AG04449 (cell line): ENCODE results near the gene LILRB3.
"Not testable (repeated sequence)": the region's sequence is repeated elsewhere in the genome, so short reads cannot be mapped to it uniquely, and the experiment has no call there.

Experiments
- CTCF ChIA-PET: fragments of 350-600 bp; formaldehyde crosslinking; extraction: SDS; loops from one replicate; lab custom pipeline; 2021; ENCODE audit warnings: antibody characterized with exemption; lab: Yijun Ruan, JAX
- POLR2A ChIA-PET: fragments of 400-600, 350-600 bp; formaldehyde crosslinking; extraction: SDS; loops from one replicate; lab custom pipeline; 2020; ENCODE audit warnings: antibody characterized with exemption, inconsistent platforms; lab: Yijun Ruan, JAX
- DNase-seq: peaks from one replicate; pipeline ENCODE4 v3.0.0-alpha.2; 2010; ENCODE audit warnings: low read depth, low spot score
- H3K4me3 ChIP-seq: 2 replicates; pipeline ENCODE4 v1.5.1; 2011; ENCODE audit warnings: low read depth, mild to moderate bottlenecking, control low read depth, low read length
- TF ChIP-seq, protein P1 (sequence below): IDR thresholded peaks from one replicate; pipeline ENCODE4 v1.5.1; 2011; ENCODE audit warnings: mild to moderate bottlenecking, moderate library complexity, low read length, control low read depth, inconsistent platforms; ENCODE audit not compliant: insufficient read depth; ENCODE audit errors: missing control alignments

Gene LILRB3

DNA sequence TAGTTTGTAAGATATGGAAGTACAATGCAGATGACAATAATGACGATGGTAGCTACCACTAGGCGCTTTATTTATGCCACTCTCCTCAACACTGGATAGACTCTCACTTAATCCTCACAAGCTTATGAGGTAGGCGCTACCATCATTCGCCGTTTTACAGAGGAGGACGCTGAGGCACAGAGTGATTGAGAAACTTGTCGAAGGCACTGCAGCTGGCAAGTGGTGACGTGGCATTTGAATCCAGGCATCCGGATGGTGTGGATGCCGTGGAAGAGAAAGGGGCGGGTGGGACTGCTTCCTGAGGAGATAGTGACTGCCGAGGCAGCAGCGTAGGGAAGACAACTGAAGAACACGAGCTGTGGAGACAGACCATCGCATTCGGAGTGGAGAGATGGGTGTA lies 23.4 kb downstream of the LILRB3 start:
- no peak overlapping the region for H3K4me3 ChIP-seq
- ChIA-PET CTCF (interaction anchor here (1.4 to 3.1 kb wide), 2 partner anchors 8 to 31 kb away, joined by 3 to 12 read pairs; partner anchors contain the start of gene TSEN34), POLR2A (interaction anchor here (0.5 to 5.5 kb wide), 3 partner anchors 9 to 1317 kb away, joined by 3 to 108 read pairs (median 3); partner anchors contain the start of genes MBOAT7, TSEN34 and ZNF816)
- TF ChIP-seq, protein P1, sequence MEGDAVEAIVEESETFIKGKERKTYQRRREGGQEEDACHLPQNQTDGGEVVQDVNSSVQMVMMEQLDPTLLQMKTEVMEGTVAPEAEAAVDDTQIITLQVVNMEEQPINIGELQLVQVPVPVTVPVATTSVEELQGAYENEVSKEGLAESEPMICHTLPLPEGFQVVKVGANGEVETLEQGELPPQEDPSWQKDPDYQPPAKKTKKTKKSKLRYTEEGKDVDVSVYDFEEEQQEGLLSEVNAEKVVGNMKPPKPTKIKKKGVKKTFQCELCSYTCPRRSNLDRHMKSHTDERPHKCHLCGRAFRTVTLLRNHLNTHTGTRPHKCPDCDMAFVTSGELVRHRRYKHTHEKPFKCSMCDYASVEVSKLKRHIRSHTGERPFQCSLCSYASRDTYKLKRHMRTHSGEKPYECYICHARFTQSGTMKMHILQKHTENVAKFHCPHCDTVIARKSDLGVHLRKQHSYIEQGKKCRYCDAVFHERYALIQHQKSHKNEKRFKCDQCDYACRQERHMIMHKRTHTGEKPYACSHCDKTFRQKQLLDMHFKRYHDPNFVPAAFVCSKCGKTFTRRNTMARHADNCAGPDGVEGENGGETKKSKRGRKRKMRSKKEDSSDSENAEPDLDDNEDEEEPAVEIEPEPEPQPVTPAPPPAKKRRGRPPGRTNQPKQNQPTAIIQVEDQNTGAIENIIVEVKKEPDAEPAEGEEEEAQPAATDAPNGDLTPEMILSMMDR, result no peak
- no peak for DNase-seq

DNA sequence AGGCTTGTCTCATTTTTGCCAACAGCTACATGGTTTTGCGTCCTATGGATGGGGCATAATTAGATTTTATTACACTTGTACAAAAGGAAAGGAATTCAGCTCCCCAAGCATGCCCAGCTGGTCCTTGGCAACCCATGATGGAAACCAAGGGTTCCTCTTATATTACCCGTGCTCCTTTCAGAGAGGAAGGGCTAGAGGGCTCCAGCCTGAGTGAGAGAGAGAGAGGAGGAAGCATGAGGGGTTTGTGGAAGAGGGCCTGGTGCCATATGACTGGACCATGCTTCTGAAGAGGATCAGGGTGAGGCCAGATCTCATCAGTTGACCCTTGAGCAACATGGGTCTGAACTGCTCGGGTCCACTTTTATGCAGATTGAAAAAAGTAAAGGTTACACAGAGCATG lies 25.7 kb downstream of the LILRB3 start:
- no peak for DNase-seq
- no peak overlapping the region for H3K4me3 ChIP-seq
- CTCF ChIA-PET, result no interaction called here
- TF ChIP-seq, protein P1, result no peak
- POLR2A ChIA-PET, result no interaction called here

DNA sequence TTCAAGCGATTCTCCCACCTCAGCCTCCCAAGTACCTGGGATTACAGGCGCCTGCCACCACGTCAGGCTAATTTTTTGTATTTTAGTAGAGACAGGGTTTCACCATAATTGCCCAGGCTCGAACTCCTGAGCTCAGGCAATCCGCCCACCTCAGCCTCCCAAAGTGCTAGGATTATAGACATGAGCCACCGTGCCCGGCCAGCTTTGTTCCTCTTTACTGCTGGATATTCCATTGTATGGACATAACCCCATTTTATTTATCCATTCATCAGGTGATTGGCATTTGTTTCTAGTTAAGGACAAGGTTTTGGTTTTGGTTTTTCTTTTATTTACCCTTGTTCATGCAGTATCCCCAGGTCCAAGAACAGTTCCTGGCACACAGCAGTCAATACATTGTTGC lies 26.3 kb downstream of the LILRB3 start:
- H3K4me3 ChIP-seq, result no peak overlapping the region
- POLR2A ChIA-PET, result no interaction called here
- CTCF ChIA-PET, result interaction anchor here (1.0 kb wide), 1 partner anchor 72 kb away, joined by 3 read pairs; no protein-coding TSS in a partner anchor
- no peak for DNase-seq
- TF ChIP-seq, protein P1, result no peak

DNA sequence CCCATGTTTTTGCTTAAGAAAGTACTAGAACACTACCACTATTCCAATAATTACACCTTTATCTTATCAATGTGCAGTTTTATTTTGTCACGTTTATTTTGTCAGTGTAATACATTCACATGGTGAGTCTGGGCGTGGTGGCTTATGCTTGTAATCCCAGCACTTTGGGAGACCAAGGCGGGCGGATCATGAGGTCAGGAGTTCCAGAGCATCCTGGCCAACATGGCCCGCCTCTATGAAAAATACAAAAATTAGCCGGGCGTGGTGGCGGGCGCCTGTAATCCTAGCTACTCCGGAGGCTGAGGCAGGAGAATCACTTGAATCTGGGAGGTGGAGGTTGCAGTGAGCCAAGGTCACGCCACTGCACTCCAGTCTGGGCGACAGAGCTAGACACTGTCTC lies 28.3 kb downstream of the LILRB3 start:
- POLR2A ChIA-PET, DNase-seq, H3K4me3 ChIP-seq, CTCF ChIA-PET: not testable (repeated sequence)

DNA sequence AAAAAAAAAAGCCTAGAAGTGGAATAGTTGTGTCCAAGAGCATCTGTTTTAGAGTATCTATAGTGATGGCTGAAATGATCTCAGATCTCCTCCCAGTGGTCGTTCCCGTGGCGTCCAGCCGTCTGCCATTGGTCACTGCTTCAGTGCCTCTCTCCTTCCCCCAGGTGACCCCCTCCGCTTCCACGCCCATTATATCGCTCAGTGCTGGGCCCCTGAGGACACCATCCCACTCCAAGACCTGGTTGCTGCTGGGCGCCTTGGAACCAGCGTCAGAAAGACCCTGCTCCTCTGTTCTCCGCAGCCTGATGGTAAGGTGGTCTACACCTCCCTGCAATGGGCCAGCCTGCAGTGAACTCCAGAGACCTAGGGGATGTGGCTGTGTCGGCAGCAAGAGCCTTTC lies 29.8 kb downstream of the LILRB3 start:
- no peak for DNase-seq
- H3K4me3 ChIP-seq, result no peak overlapping the region
- CTCF ChIA-PET, result interaction anchor here (1.5 kb wide), 1 partner anchor 39 kb away, joined by 4 read pairs; no protein-coding TSS in a partner anchor
- POLR2A ChIA-PET, result interaction anchor here (5.1 kb wide), 1 partner anchor 8 kb away, joined by 108 read pairs; the partner anchor contains the start of gene RPS9
- TF ChIP-seq, protein P1, result no peak

DNA sequence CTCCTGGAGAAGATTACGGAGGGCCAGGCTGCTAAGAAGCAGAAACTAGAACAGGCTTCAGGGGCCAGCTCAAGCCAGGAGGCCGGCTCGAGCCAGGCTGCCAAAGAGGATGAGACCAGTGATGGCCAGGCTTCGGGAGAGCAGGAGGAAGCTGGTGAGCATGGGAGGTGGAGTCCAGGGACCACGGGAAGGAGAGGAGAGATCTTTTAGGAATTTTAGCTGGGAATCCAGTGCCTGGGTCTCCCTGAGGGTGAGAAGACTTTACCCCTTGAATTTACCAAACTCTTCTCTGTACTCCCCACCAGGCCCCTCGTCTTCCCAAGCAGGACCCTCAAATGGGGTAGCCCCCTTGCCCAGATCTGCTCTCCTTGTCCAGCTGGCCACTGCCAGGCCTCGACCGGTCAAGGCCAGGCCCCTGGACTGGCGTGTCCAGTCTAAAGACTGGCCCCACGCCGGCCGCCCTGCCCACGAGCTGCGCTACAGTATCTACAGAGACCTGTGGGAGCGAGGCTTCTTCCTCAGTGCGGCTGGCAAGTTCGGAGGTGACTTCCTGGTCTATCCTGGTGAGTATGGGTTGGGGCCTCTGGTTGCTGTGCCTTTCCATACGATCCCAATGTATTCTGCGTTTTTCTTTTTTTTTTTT lies 30.9 kb downstream of the LILRB3 start:
- TF ChIP-seq, protein P1, result no peak
- H3K4me3 ChIP-seq, result peak overlapping the region; percentile 89
- ChIA-PET POLR2A (interaction anchor here (1.2 to 5.1 kb wide), 3 partner anchors 9 to 55 kb away, joined by 3 to 108 read pairs (median 9); partner anchors contain the start of genes CNOT3 and RPS9), CTCF (interaction anchor here (0.9 to 2.4 kb wide), 3 partner anchors 8 to 40 kb away, joined by 3 to 12 read pairs (median 4); partner anchors contain the start of gene RPS9)
- no peak for DNase-seq
